Measurements from ENCODE around the gene OPA3. TPM values are rescaled to one million over a fixed set of nuclear protein-coding genes. Genes with fewer than 3 reads are reported as not detected.

OPA3 gene
- total and polyA plus RNA-seq, 10 of the 15 experiments (the other 5 are each of a cell fraction or from before 2014, with no cell fraction given) = 2.2 to 24.3 (median 13.3) TPM

GRCh38 chr19:45607071-45608029 lies 22.7 kb upstream of the OPA3 start (continued):
- TF ChIP-seq, protein P1, sequence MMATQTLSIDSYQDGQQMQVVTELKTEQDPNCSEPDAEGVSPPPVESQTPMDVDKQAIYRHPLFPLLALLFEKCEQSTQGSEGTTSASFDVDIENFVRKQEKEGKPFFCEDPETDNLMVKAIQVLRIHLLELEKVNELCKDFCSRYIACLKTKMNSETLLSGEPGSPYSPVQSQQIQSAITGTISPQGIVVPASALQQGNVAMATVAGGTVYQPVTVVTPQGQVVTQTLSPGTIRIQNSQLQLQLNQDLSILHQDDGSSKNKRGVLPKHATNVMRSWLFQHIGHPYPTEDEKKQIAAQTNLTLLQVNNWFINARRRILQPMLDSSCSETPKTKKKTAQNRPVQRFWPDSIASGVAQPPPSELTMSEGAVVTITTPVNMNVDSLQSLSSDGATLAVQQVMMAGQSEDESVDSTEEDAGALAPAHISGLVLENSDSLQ (IDR thresholded peaks at IDR 0.05) = no peak
- no peak; the same call in 1 of the 2 replicates for TF ChIP-seq SMARCA5 (IDR thresholded peaks at IDR 0.05)
- no peak for TF ChIP-seq JUNB (IDR thresholded peaks at IDR 0.05)
- TF ChIP-seq CBX3 (IDR thresholded peaks at IDR 0.05; ENCODE audit: borderline replicate concordance, low read depth) = no peak
- TF ChIP-seq TBL1XR1 (IDR thresholded peaks at IDR 0.05; ENCODE audit: low read depth, low read length) = no peak
- TF ChIP-seq ZNF622 (IDR thresholded peaks at IDR 0.05) = no peak
- TF ChIP-seq ZNF384 (IDR thresholded peaks at IDR 0.05; ENCODE audit: borderline replicate concordance, low read depth, low read length) = no peak
- TF ChIP-seq, protein P2, sequence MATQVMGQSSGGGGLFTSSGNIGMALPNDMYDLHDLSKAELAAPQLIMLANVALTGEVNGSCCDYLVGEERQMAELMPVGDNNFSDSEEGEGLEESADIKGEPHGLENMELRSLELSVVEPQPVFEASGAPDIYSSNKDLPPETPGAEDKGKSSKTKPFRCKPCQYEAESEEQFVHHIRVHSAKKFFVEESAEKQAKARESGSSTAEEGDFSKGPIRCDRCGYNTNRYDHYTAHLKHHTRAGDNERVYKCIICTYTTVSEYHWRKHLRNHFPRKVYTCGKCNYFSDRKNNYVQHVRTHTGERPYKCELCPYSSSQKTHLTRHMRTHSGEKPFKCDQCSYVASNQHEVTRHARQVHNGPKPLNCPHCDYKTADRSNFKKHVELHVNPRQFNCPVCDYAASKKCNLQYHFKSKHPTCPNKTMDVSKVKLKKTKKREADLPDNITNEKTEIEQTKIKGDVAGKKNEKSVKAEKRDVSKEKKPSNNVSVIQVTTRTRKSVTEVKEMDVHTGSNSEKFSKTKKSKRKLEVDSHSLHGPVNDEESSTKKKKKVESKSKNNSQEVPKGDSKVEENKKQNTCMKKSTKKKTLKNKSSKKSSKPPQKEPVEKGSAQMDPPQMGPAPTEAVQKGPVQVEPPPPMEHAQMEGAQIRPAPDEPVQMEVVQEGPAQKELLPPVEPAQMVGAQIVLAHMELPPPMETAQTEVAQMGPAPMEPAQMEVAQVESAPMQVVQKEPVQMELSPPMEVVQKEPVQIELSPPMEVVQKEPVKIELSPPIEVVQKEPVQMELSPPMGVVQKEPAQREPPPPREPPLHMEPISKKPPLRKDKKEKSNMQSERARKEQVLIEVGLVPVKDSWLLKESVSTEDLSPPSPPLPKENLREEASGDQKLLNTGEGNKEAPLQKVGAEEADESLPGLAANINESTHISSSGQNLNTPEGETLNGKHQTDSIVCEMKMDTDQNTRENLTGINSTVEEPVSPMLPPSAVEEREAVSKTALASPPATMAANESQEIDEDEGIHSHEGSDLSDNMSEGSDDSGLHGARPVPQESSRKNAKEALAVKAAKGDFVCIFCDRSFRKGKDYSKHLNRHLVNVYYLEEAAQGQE (IDR thresholded peaks at IDR 0.05; ENCODE audit: low read depth, low read length) = no peak
- 0 out of 2 replicates have a peak, but pooled peaks have one; percentile 19 for TF ChIP-seq RAD51 (IDR thresholded peaks at IDR 0.05)
- TF ChIP-seq CHD1 (IDR thresholded peaks at IDR 0.05; ENCODE audit: low read depth, low read length) = no peak
- TF ChIP-seq HDAC2 (IDR thresholded peaks at IDR 0.05) = no peak
- TF ChIP-seq, protein P3, sequence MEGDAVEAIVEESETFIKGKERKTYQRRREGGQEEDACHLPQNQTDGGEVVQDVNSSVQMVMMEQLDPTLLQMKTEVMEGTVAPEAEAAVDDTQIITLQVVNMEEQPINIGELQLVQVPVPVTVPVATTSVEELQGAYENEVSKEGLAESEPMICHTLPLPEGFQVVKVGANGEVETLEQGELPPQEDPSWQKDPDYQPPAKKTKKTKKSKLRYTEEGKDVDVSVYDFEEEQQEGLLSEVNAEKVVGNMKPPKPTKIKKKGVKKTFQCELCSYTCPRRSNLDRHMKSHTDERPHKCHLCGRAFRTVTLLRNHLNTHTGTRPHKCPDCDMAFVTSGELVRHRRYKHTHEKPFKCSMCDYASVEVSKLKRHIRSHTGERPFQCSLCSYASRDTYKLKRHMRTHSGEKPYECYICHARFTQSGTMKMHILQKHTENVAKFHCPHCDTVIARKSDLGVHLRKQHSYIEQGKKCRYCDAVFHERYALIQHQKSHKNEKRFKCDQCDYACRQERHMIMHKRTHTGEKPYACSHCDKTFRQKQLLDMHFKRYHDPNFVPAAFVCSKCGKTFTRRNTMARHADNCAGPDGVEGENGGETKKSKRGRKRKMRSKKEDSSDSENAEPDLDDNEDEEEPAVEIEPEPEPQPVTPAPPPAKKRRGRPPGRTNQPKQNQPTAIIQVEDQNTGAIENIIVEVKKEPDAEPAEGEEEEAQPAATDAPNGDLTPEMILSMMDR (IDR thresholded peaks at IDR 0.05 in 2 of 3, conservative IDR thresholded peaks at IDR 0.05 in 1 of 3; ENCODE audit: control insufficient read depth in 2 of 3, extremely low read depth in 1 of 3, insufficient read depth in 1 of 3, low read depth in 3 of 3, low read length in 3 of 3) = peak; percentile 80 to 85 (median 83)
- TF ChIP-seq MLLT1 (IDR thresholded peaks at IDR 0.05) = no peak
- peak; percentile 92 for TF ChIP-seq EED (IDR thresholded peaks at IDR 0.05; ENCODE audit: low read depth)
- TF ChIP-seq ATF7 (IDR thresholded peaks at IDR 0.05; ENCODE audit: low read depth) = no peak
- no peak for TF ChIP-seq CEBPB (IDR thresholded peaks at IDR 0.05; ENCODE audit: borderline replicate concordance in 1 of 2, low read depth in 2 of 2, low read length in 2 of 2)
- TF ChIP-seq, protein P4, sequence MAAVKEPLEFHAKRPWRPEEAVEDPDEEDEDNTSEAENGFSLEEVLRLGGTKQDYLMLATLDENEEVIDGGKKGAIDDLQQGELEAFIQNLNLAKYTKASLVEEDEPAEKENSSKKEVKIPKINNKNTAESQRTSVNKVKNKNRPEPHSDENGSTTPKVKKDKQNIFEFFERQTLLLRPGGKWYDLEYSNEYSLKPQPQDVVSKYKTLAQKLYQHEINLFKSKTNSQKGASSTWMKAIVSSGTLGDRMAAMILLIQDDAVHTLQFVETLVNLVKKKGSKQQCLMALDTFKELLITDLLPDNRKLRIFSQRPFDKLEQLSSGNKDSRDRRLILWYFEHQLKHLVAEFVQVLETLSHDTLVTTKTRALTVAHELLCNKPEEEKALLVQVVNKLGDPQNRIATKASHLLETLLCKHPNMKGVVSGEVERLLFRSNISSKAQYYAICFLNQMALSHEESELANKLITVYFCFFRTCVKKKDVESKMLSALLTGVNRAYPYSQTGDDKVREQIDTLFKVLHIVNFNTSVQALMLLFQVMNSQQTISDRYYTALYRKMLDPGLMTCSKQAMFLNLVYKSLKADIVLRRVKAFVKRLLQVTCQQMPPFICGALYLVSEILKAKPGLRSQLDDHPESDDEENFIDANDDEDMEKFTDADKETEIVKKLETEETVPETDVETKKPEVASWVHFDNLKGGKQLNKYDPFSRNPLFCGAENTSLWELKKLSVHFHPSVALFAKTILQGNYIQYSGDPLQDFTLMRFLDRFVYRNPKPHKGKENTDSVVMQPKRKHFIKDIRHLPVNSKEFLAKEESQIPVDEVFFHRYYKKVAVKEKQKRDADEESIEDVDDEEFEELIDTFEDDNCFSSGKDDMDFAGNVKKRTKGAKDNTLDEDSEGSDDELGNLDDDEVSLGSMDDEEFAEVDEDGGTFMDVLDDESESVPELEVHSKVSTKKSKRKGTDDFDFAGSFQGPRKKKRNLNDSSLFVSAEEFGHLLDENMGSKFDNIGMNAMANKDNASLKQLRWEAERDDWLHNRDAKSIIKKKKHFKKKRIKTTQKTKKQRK (IDR thresholded peaks at IDR 0.05; ENCODE audit: low read depth, low read length) = no peak
- no peak for TF ChIP-seq BCL11A (IDR thresholded peaks at IDR 0.05; ENCODE audit: low read depth, low read length)

Measured in GM12878 (cell line).